Measurements from ENCODE around the gene TLL2.
A peak's percentile ranks its signal among the peaks of the same experiment; 100 is the strongest.

TLL2 gene

GRCh38 chr10:96341219-96342182 is 172.2 kb downstream of the TLL2 start:
- POLR2A ChIA-PET (ENCODE audit: low non-redundant PET): interaction anchor here (0.6 kb wide), 1 partner anchor 17 kb away, joined by 12 read pairs; no protein-coding TSS in a partner anchor
- CTCF ChIA-PET: interaction anchor here (0.6 to 0.7 kb wide), 3 partner anchors 36 to 578 kb away, joined by 3 to 6 read pairs (median 3); no protein-coding TSS in a partner anchor
- no peak overlapping the region for H3K27ac ChIP-seq
- no peak for DNase-seq (ENCODE audit: low spot score)
- no peak for TF ChIP-seq CTCF (conservative IDR thresholded peaks at IDR 0.05; ENCODE audit: low read depth)

- no peak overlapping the region for H3K27ac ChIP-seq
- ChIA-PET CTCF (interaction anchor here (0.6 to 1.0 kb wide), 6 partner anchors 9 to 850 kb away, joined by 3 to 6 read pairs (median 3); no protein-coding TSS in a partner anchor), POLR2A (ENCODE audit: low non-redundant PET) (no interaction called here)
- peak; percentile 54 for TF ChIP-seq CTCF (conservative IDR thresholded peaks at IDR 0.05; ENCODE audit: low read depth)
- DNase-seq (ENCODE audit: low spot score): peak; percentile 59
These were observed 173.5 kb downstream of the TLL2 start for GRCh38 chr10:96339956-96340904.

GRCh38 chr10:96339383-96339782 is 174.3 kb downstream of the TLL2 start:
- no peak for DNase-seq (ENCODE audit: low spot score)
- no peak for TF ChIP-seq CTCF (conservative IDR thresholded peaks at IDR 0.05; ENCODE audit: low read depth)
- POLR2A ChIA-PET (ENCODE audit: low non-redundant PET): no interaction called here
- H3K27ac ChIP-seq: no peak overlapping the region
- CTCF ChIA-PET: interaction anchor here (0.5 to 1.0 kb wide), 4 partner anchors 10 to 851 kb away, joined by 3 to 4 read pairs (median 3); no protein-coding TSS in a partner anchor

- ChIA-PET CTCF (interaction anchor here (0.6 to 1.2 kb wide), 6 partner anchors 10 to 322 kb away, joined by 3 to 4 read pairs (median 3); no protein-coding TSS in a partner anchor), POLR2A (ENCODE audit: low non-redundant PET) (no interaction called here)
- no peak overlapping the region for H3K27ac ChIP-seq
- no peak for TF ChIP-seq CTCF (conservative IDR thresholded peaks at IDR 0.05; ENCODE audit: low read depth)
- DNase-seq (ENCODE audit: low spot score): no peak
These were observed 175.3 kb downstream of the TLL2 start for GRCh38 chr10:96338279-96338925.

- DNase-seq (ENCODE audit: low spot score): no peak
- no peak for TF ChIP-seq CTCF (conservative IDR thresholded peaks at IDR 0.05; ENCODE audit: low read depth)
- CTCF ChIA-PET: interaction anchor here (0.6 to 0.9 kb wide), 3 partner anchors 18 to 139 kb away, joined by 3 to 5 read pairs (median 3); no protein-coding TSS in a partner anchor
- no peak overlapping the region for H3K27ac ChIP-seq
- POLR2A ChIA-PET (ENCODE audit: low non-redundant PET): no interaction called here
These were observed 176.6 kb downstream of the TLL2 start for GRCh38 chr10:96337106-96337505.
